GM19463 (cell line): ENCODE measurements around the gene EFTUD2.
"Not testable (repeated sequence)": the region's sequence is repeated elsewhere in the genome, so short reads cannot be mapped to it uniquely, and the experiment has no call there.

ENCODE experiments used
- ATAC-seq: cut with Tn5 transposase; IDR thresholded peaks from one replicate; pipeline ENCODE4 v1.9.1; 2021; ENCODE audit warnings: mild to moderate bottlenecking, moderate library complexity; ENCODE audit not compliant: unreplicated experiment

Gene EFTUD2

DNA sequence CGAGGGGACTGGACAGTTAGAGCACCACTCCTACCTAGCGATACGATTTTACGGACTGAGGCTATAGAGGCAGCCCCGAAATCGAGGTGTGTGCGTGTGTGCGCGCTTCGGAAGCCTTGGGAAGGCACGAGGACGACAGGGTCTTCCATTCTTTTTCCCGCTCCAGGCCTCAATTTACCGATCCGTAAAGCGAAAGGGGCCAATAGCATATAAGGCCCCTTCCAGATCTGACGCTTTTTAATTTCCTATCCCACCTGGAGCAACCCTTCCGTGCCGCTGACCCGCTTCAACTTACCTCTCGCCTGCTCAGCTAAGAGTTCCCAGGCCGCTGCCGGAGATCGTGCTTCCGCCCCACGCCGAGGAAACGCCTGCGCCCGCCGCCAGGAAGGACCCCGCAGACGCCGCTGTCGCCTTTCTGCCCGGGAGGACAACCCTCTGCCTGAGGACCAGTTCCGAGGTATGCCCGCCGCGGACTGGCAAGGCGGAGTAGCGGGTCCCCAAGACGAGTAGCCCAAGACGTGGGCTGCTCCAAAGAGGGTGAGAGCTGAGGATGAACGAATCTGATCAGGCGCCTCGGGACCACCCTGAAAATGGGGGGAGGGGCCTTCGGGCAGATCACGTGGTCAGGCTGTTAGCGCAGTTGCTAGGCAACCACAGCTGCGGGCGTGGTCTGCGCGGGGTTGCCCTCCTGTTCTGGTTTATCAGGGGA, at the start of gene EFTUD2:
Gene EFTUD2 (minus strand): TSS at position 372 of the 709 bp plus-strand sequence. CDS start 4,924 bp downstream, outside the sequence.
- ATAC-seq = peak; percentile 74

DNA sequence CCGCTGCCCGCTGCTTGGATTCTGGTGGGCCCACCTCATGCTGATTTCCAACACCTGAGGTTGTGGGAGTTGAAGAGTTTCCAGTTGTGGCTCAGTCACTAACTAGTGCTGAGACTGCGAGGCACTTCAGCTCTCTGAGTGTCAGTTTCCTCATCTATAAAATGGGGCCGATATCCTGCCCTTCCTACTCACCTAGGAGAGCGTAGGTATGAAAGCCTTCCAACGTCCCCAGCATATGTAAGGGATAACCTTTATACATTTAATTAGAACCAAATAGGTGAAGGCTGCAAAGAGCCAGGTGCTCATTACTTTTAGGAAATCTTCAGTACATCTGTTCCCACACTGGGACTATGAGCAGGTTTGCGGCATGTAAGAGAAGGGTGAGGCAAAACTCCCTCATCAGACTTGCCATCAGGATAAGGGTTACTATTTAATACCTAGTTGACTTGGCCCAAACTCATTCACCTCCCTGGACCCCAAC, 49.1 kb upstream of the EFTUD2 start:
- ATAC-seq = no peak

DNA sequence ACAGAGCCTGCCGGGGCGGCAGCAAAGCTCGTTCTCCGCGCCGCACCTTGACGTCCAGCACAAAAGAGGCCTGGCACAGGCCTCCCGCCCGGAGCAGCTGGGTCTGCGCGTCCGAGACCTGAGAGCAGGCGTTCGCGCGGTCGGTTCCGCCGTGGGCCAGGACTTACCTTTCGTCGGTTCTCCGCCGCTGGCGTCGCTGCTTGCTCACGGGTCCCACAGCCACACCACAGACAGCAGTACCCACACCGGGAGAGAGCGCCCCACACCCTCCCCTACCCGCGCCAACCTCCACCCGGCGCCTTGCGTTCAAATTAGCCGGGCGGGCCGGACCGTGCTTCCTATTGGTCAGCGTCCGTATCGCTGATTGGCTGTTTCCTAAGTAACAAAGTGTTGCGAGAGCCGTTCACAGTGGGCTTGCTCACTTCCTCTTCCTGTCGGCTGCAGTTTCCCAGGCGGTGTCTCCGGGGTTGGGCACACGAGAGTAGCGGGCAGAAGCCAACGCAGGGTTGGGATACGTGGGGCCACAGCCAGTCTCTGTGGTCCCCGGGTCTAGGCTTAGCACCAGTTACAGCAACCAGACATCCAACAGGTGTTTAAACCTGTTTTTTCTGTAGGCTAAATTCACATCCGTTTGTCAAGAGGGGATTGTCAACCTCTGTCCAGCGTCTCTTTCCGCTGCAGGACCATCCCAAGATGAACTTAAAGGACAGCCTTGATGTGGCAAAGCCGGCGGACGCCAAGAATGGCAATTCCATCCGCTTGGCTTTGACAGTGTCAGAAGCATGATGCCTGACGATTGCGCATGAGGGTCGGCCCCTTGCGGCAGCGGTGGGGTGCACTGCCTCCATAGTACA, 48.4 kb upstream of the EFTUD2 start, which contains the start of gene KIF18B:
Gene KIF18B (minus strand): TSS at position 313 of the 854 bp plus-strand sequence. CDS start 11,429 bp downstream, outside the sequence.
- ATAC-seq = peak; percentile 95

DNA sequence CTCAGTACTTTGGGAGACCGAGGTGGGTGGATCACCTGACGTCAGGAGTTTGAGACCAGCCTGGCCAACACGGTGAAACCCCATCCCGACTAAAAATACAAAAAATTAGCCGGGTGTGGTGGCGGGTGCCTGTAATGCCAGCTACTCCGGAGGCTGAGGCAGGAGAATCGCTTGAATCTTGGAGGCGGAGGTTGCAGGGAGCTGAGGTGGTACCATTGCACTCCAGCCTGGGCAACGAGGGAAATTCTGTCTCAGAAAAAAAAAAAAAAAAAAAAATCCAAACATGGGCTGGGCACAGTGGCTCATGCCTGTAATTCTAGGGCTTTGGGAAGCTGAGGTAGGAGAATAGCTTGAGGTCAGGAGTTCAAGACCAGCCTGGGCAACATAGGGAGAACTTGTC, 46.4 kb upstream of the EFTUD2 start:
- ATAC-seq = not testable (repeated sequence)

- no peak for ATAC-seq
These were observed 43.2 kb upstream of the EFTUD2 start for GRCh38 chr17:44942456-44942855.

DNA sequence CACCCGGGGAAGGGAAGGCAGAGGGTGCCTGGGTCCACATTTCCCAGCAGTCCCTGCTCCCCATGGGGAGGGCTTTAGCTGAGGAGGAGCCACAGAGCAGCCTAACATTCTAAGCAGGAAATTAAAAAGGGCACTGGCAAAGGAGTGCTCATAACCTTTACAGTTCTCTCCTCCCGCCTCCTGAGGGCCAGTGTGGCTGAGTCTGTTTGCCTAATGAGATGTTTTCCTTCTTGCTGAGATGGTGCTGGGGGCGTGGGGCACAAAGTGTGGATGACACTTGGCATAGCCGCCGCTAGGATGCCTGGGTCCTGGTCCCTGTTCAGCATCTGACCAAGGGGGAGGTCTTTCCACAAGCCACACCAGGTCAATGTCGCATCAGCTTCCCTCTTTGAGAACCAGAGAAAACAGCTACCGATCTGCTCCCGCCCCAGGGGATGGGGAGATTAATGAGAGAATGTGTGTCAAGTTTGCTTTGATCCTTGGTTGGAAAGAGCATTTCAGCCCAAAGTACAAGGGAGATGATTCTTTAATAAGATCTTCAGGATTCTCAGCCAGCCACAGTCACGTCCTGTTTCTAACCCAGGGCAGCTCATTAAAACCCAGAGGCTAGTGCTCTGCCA, 42.6 kb upstream of the EFTUD2 start:
- ATAC-seq = no peak

- no peak for ATAC-seq
These were observed 41.5 kb upstream of the EFTUD2 start for GRCh38 chr17:44940768-44941167.

- ATAC-seq = no peak
These were observed 41.1 kb upstream of the EFTUD2 start for GRCh38 chr17:44940317-44940716.

DNA sequence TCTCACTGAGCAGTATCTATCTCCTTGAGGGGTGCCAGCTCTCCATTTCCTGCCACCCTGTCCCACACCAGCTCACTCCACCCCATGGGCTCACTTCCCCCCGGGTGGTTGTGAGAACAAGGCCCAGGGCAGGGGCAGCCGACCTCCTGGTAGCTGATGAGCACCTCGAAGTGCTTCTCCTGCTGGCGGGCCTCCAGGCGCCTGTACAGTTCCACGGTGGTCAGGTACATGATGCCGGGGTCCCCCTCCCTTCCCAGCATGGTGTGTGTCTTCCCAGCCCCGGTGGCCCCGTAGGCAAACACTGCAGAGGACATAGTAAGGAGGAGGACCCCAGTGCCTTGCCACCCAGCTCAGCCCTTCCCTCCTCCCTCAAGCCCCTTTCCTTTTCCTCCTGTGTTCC, 35.9 kb upstream of the EFTUD2 start:
- no peak for ATAC-seq

DNA sequence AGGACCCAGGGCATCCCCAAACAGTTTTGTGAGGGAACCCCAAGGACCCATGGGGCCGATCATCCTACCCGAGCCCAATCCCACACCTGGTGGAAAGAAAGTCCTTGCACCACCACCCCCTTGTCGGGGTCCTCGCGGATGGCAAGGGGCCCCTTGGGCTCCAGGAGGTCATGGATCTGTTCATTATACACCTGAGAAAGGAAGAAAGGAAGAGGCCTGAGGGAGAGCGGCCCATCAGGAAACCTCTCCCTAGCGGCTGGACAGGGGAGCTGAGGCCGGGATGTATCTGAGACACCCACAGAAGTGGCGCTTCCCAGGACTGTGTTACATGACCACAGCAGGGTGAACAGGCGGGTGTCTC, 35.5 kb upstream of the EFTUD2 start:
- ATAC-seq = no peak

DNA sequence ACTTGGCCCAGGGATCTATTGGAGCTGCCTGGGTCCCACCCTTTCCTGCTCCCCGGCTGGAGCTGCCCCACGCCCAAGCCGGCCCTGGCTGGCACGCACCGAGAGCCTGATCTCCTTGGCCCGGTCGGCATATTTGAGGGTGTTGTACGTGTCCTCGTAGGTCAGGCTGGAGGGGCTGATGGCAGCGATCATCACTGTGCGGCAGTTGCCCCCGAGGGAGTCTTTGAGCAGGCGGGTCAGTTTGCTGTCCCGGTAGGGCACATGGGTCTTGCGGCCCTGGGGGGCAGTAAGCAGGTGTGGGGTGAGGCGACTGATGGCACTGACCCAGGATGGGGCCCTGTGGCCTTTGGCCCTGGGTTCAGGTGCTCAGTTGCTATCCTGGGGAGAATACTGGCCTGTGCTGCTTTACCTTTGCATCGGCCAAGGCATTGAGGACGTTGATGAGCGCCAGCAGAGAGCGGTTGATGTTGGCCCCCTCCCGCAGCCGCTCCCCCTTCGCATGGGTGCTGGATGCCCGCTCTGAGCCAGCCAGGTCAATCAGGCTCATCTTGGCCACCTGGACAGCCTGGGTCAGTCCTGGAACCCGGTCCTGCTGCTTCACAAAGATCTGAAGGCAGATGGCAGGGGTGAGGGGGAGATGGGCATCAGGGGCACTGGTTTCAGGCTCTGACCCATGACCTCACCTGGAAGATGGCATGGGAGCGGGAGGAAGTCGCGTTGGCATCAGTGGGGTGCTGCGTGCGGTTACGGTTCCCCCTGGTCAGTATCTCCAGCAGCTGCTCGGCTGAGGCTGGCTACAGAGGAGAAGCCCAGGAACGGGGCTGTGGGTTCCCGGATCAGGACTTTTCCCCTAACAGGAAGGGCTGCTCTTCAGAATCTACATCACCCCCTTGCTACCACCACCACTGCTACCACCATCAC, 34.8 kb upstream of the EFTUD2 start:
- ATAC-seq = no peak

- no peak for ATAC-seq
These were observed 33.5 kb upstream of the EFTUD2 start for GRCh38 chr17:44932787-44933097.

GRCh38 chr17:44932096-44932786, 33.0 kb upstream of the EFTUD2 start:
- ATAC-seq = no peak

DNA sequence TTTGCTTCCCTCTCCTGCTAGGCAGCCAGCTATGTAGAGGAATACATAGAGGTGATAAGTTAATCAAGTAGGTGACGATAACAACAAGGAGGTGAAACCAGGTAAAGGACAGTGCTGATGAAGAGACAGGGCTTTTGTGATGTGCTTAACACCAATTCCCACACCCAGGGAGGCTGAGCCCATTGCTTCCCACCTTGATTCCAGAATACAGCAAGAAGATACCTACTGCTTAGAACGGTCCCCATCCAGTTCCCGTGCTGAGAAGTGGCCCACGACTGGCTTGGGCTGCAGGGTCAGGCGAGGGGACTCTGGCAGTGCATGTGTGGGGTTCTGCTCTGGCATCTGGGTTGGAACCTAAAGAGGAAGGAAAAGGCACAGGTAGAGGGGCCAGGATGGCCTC, 32.1 kb upstream of the EFTUD2 start:
- ATAC-seq = no peak

DNA sequence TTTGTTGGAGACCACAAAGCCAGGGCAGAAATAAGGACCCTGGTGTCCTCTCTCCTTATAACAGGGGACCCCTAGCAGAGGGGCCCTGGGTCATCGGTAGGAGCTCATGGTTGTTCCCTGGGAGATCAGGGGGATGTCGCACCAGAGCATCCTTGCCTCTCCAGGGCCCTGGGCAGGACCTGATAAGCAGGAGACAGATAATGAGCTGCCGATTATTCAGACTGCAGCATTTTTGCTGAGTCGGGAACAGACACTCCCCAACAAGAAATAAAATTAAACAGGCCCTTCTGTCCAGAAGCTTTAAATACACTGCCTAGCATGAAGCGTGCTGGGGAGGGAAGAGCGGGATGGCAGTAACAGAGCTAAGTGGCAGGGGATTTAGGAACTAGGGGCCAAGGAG, 31.4 kb upstream of the EFTUD2 start:
- ATAC-seq = no peak

DNA sequence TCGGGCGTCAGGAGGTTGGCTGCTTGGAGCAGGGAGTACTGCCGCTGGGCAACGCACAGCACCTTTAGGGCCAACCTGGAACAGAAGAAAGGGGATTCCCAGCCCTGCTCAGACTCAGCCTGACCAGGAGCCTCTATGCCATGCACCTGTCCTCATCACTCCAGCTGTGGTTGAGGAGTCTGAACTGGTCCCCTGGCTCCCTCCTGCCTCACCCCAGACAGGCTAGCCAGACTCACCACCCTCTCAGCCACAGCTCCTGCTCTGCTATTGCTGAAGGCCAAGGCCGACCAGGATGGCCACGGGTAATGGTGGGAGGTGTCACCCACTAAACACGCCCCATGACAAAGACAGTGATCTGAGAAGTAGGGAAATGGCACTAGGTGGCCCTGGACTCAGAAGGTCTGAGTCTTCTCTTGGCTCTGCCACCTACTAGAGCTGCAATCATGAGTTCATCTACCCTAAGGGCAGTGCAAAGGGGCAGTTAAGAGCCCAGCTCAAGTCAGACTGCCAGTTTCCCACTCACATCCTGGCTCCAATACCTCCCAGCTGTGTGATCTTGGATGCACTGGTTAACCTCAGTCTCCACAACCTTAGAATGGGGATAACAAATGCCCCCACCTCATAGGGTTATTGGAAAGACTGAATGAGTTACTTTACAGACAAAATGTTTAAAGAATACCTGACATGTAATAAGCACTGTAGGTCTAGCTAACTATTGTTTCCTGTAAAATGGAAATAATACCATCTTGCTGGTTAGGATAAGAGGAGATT, 29.9 kb upstream of the EFTUD2 start:
- ATAC-seq = no peak

GRCh38 chr17:44928136-44928535, 28.9 kb upstream of the EFTUD2 start:
- no peak for ATAC-seq

DNA sequence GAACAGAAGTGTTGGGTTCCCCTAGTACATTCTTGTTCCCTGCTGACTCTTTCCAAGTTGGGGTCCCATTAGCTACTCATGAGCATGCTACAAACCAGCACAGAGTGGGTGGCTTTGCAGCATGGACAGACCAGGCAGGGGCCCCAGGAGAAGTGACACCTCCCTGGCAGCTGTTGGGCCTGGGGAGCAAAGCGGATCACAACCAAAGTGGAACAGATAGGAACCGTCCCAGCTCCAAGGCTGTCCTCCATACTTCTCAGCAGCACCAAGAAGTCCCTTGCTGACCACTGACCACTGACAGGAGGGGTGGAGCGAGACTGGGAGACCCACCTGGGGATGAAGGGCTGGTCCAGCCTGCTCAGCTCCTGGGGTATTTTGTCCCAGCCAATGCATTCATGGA, 28.5 kb upstream of the EFTUD2 start:
- no peak for ATAC-seq

- no peak for ATAC-seq
These were observed 27.7 kb upstream of the EFTUD2 start for GRCh38 chr17:44926821-44927525.
